Stimulated activated CD4-positive, alpha-beta T cell treated with anti-CD3 and anti-CD28 coated beads, TNF-alpha, amount 100 ng/mL, for 4 hours (primary cell): ENCODE measurements around the gene FAM156A.
A peak's percentile ranks its signal among the peaks of the same experiment; 100 is the strongest.
"Not testable (repeated sequence)": the region's sequence is repeated elsewhere in the genome, so short reads cannot be mapped to it uniquely, and the experiment has no call there.

Experiments used
- DNase-seq, 3 experiments: peaks; one replicate each; pipeline ENCODE4 v3.0.0-alpha.2; 2020; ENCODE audit warnings: low read depth in 3 of 3

Gene FAM156A, protein sequence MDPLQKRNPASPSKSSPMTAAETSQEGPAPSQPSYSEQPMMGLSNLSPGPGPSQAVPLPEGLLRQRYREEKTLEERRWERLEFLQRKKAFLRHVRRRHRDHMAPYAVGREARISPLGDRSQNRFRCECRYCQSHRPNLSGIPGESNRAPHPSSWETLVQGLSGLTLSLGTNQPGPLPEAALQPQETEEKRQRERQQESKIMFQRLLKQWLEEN

DNA sequence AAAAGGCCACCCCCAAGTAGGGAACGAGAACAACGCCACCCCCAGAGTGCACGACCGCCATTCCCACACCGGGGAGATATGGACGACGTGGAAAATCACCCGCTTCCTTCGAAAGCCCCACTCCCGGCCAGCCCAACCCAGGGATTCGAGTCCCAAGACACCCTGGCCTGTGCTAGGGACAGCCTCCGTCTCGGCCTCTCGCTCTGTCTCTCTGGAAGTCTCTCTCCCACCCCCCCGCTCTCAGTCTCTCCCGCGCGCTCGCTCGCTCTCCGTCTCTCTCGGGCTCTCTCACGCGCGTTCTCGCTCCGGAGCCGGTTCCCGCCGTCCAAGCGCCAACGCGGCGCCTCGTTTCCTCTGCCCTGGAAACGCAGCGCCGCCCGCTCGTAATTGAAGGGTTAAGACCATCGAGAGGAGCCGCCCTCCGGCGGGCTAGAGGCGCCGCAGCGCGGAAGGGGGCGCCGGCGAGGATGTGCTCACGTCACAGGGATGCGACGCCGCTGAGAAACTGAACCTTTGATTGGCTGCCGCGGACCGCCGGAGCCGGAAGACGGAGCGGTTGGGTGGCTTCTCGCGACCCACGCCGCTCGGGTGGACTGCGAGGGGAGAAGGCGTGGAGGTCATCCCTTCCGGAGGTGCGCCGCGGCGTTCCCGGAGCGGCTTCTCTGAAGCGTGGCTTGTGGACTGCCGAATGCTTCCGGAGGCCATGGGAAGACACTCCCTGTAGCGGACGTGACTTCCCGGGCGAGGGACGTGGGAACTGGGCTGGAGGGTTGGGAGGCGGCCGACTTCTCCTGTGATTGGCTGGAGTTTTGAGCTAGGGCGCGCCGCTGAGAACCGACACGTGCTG, at the start of gene FAM156A:
Gene FAM156A (minus strand): TSS at position 406 of the 847 bp plus-strand sequence. CDS start 9,930 bp downstream, outside the sequence.
- DNase-seq = not testable (repeated sequence)

DNA sequence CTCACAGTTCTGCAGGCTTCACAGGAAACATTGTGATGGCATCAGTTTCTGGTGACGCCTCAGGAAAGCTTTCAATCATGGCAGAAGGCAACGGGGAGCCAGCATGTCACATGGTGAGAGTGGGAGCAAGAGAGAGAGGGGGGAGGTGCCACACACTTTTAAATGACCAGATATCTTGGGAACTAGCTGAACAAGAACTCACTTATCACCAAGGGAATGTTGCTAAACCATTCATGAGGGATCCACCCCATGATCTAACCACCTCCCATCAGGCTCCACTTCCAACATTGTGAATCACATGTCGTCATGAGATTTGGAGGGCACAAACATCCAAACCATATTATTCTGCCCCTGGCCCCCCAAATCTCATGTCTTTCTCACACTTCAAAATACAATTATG, 47.0 kb upstream of the FAM156A start:
- DNase-seq = no peak

DNA sequence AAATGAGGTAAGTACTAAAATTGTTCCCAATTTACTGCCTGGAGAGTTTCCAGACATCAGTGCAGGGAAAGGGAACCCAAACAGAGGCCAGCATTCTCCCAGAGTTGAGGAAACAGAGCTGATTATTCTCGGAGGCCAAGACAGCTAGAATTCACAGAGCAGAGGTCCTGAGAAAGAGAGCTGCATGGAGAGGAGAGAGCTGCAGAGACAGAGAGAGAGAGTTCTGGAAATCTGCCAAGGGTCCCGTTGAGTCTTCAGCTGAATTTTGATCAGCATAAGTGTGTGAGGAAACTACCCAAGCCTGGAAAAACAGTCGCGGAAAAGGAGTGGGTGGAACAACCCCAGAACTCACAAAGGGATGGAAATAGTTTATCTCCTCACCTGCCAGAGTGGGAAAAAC, 46.5 kb upstream of the FAM156A start:
- no peak for DNase-seq

DNA sequence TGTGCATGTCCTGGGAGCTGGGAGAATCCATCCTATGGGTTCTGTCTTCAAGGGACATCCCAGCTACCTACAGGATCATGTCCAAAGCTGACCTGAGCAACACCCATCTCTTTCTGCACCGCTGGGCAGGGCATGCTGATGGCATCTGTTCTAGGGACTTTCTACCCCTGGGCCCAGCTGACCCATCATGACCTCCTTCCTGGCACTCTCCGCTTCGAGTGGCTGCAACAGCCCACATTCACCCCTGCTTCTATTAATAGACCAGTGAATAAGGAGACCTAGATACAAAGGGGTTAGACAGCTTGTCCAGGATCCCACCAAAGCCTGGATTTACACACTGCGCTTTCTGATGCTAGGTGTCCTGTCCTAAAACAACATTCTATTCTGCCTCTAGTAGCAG, 45.7 kb upstream of the FAM156A start:
- DNase-seq = no peak

DNA sequence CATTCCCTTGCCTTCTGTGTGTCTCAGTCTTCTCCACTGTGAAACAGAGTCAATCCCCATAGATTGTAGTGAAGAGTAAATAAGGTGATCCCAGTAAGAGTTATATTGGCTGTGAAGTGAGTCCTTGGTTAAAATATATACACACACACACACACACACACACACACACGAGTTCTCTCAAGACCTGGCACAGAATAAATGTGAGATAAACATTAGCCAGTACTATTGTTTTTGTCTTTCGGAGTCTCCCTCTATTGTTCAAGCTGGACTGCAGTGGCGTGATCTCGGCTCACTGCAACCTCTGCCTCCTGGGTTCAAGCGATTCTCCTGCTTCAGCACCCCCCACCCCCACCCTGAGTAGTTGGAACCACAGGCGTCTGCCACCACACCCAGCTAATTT, 44.8 kb upstream of the FAM156A start:
- no peak for DNase-seq

DNA sequence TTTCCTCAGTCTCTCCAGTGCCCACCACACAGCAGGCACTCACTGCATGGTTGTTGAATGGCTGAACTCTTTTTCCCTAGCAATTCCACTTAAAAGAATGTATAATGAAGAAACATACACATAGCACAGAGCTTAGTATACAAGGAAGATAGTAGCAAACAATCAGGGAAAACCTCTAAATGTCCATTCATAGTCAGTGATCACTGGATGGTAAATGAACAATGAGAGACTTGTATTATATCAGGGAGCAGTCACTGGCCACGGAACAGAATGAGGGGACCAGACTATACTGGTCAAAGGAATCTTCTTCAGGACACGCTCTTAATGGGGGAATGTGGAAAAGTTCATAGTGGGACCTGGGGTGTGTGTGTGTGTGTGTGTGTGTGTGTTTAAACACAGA, 43.6 kb upstream of the FAM156A start:
- no peak for DNase-seq

DNA sequence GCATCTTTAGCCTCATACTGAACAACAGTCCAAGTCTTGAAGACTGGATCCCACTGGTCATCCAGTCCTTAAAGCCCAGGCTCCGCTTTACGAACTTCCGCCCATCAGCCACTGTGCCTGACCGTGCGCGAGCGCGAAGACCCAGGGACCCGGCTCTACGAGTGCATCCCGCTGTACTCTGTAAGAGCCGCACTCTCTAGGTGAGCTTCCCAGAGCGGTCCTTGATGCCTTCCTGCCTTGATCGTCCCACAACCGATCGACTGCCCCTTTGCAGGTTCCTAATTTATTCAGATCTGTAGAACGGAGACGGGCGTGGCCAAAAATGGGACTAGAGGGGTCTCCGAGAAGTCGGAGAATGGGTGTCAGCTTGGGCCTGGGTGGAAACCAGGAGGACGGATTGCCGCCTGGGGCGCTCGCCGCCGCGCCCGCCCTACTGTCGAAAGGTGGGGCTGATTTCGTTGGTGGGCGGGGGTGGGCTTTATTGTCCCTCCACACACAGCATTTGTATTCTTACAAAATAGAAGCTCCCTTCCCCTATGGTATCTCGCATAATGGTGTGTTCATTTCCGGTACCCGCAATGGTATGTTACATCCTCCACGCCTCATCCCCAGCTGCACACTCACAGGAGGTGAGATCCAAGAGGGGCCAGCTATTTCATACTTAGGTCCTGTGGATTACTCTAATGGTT, 42.3 kb upstream of the FAM156A start:
- no peak for DNase-seq

DNA sequence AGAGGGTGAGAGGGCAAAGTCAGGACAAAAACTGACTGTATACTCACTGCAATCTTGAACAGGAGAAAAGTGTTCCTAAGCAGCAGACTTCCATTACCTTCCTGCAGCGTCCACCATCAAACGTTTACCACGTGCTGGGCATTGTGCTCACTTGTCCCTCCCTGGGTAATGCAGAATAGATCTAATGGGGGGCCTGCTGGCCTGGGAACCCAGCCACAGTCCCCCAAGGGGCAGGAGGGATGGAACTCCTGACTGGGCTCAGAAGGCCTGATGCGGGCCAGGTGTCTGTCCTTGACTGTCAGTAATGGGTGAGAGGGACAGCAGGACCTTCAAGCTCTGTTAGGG, 37.6 kb upstream of the FAM156A start:
- no peak for DNase-seq

DNA sequence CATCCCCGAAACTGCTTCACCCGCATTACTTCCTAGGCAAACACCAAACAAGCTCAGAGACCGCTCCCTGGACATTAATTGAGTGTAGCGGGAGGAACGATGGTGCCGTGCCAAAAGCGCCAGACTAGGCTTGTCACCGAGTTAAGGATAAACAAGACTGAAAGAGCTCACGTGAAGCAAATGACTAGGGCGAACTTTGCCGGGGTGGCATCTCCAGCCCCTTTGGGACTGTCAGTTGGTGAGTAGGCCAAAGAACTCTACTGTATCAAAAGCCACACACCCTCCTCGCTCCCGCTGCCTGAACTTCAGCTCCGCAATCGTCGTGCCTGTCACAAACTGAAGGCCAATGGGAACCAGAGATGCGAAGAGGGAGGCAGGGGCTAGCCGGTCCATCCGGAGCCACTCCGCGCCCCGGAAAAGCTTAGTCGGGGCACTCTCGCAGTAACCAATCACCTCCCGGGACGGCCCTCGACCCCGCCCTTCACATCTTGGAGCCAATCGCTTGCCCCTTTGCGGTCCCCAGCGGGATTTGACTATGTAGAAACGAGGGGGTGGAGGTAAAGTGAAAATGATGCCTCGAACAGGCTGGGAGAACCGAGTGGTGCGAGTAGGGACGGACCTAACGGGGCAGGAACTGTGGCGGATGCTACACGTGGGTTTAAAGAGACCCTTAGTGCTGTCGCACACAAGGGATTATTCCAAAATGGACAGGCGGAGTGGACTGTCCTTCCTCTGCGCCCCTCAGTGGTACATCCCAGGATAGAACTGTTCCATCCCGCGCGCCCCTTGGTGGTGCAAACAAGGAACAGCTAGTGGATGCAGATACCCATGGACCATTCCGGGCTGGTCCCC, 37.0 kb upstream of the FAM156A start:
- DNase-seq = peak; percentile 65 to 86 (median 80)

DNA sequence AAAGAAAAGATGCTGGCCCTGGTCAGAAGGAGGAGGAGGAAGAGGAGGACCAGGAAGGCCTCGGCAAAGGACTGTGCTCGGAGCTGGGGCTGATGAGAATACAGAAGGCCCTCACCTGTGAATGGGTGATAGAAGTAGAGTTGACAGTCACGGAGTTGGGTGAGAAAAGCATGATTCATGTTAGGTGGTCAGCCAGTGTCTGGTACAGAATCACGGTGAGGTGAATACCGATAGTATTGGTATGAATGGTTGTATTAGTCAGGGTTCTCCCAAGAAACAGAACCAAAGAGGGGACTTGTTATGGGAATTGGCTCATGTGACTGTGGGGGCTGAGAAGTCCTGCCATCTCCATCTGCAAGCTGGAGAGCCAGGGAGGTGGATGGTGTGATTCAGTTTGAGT, 32.5 kb upstream of the FAM156A start:
- no peak for DNase-seq

DNA sequence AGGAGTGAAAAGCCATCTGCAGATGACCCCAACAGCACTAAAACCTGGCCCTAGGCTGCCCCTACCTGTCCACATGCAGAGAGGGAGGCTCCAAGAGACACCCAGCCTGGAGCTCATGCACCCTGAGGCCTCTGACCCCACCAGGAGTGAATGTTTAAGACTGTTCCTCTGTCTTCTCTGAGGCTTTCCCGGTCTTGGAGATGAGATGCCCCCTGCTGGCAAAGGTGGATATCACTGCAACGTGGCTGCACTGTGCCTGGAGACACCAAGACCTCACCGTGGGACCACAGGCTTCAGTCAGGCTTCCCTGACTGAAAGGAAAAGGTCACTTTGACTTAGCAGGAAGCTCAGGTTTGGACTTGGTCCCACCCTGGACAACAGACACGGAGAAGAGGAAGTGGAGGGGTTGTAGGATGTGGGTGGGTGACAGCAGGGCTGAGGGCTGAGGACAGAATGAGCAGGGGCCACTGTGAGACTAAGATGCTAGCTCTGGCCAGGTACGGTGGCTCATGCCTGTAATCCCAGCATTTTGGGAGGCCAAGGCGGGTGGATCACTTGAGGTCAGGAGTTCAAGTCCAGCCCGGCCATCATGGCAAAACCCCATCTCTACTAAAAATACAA, 31.8 kb upstream of the FAM156A start:
- peak in 2 of 3 experiments; percentile 17 to 22 for DNase-seq

DNA sequence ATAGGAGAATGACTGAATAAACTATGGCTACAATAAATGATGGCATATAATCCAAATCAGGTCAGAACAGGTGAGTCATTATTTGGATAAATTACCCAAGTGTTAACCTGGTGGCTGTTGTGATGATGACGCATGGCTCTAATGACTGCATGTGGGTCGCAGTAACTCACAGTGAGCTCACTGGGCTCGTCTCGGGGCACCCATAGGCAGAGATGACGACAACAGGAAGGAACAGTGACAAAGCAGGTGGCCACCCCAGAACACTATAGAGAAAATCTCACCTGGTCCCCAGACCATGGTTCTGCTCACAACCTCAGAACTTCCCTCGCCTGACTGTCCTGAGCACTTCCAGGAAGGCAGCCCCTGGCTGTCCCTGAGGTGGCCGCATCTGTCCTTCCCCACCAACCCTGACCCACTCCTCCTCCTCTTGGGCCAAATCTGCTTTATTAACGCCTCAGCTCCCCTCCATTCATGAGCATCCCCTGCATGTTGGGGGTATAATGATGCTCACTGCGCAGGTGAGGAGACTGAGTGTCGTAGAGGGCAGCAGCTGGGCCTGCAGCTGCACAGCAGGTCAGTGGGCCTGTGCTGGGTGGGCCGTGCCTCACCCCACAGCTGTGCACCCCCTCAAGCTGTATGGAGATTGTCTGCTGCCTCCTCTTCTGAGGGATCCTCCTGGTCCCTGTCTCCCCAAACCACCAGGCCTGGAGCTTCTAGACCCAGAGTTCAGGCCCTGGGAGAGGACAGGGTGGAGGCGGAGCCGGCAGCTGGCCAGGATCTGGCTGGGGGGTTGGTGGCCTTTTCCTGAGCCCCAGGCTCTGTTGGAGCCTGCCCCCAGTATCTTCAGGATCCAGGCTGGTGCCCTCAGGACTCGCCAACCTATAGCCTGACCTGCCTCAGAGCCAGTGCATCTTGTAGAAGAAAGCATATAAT, 30.9 kb upstream of the FAM156A start:
- no peak for DNase-seq

DNA sequence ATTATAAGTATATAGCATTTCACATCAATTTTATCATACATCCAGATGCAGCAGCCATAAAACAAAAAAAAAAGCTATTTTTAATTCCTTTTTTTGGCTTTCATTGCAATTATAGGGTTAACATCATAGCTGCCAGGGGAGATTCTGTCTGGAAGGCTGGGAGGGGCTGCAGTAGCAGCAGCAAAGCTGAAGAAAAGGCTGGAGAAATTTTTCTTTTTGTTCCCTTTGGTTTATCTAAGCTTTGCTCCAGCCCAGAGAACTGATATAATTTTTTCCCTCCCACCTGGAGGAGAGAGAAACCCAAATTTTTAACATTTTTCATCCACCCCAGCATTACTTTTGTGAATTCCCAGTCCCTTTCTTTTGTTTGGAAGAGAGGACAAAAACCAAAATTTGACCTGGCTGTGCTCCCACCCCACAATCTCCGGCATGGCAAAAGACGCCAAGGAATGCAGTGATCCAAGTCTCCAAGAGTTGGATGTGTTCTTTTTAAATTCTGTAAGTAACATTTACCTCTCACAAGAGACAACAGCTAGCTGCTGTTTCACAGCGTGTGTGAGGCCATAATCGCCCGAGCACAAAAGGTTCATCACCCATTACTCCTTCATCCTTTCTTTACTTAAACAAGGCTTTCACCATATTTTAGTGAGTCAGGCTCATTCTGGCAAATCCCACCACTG, 25.1 kb upstream of the FAM156A start:
- DNase-seq = no peak

DNA sequence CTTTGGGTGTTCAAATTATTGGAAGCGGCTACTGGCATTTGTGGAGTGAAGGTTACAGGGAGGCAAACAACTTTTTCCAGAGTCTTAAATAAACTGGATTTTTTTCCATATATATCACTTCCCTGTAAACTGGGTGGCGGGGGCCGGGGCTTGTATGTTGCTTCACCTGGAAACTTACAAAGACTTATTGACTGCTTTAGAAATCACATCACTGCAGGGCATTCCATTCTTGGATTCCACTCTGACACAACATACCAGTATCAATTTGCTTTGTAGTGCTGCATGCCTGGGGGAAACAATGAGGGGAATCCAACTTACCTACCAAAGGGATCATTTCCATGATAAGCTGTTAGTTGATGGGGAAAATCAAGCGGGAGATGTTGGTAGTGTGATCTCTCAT, 21.7 kb upstream of the FAM156A start:
- DNase-seq = no peak

DNA sequence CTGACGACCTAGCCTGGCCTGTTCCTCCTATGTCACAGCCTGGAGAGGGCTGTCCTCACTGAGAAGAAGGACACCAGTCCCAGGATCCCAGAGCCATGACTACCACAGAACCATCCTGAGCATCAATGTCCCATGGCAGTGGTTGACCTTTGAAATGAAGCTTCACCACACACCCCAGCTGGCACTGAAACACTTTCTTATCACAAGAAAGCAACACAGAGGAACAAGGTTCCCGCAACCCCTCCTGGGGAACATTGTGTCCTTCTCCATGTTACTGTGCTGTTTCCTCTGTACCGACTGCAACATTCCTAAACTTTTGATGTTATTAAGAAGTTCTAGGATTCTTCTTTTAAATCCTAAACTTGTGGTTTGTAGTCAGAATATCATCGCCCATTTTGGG, 21.2 kb upstream of the FAM156A start:
- no peak for DNase-seq

DNA sequence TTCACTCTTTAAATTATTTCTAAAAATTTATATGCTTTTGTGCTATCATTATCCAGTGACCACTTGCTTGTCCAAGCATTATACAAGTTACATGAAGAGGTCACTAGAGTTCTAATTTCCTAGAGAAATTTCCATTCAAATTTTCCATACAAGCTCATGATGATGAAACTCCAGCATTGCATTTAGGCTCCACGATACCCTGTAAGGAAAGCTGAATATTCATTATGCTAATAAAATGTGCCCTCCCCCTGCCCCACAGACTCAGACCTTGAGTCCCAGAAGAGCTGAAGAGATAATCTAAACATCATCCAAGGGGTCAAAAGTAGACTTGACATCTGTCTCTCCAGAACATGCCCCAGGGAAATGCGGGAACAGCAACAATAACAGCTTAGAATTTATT, 19.6 kb upstream of the FAM156A start:
- DNase-seq = no peak

DNA sequence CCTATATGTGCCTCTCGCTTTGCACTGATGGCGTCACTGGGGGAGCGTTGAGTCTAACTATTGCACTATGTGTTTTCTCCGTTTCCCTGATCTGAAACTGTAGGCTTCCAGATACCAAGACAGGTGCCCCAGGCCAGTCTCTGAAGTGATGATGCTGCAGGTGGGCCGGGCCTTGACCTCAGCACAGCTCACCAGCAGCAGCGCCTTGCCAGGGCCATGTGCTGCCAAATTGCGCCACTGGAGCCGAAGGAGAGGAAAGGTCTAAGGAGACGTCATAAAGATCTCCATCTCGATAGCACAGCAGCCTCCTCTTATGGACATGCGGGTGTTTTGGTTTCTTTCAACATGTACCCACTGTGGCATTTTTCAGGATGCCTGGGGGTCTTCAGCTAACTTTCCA, 17.3 kb upstream of the FAM156A start:
- not testable (repeated sequence) for DNase-seq

DNA sequence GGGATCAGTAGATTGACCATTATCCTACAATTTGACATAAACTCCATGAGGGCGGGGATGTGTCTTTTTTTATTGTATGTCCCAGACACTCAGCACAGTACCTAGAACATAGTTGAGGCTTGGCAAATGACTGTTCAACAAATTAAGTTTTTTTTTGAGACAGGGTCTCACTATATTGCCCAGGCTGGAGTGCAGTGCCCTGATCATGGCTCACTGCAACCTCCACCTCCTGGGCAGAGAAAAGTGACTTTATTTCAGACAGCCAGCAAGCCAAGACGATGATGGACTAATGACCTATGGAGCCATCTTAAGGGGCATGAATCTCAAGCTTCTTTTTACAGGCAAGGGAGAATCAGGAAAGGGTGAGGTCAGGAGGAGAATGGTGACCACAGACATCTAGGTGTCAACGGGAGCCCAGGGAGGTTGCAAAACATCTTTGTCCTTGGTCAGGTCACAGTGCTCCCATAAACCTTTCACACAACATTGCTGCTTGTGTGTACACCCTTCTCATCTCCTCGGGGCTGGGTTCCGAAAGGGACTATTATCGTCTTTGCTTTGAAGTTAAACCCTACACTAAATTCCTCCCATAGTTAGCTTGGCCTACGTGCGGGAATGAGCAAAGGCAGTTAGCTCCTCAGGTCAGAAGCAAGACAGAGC, 16.1 kb upstream of the FAM156A start:
- DNase-seq = not testable (repeated sequence)

DNA sequence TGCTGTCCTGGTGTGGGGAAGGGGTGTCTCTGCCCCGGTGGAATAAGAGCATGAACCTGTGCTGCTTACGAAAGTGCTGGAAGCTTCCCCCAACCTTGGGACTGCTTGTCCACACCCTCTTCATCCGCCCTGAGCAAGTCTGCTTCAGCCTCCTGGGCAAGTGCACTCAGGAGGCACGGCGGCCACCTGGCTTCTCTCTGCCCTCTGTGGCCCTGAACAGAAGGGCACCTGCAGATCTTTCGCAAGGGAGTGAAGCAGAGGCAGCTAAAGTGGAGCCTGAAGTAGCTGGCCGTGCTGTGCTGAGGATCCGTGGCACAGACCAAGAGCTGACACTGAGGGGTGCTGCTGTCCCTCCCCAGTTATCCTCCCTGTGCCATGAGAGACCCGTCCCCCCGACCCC, 9.6 kb upstream of the FAM156A start:
- not testable (repeated sequence) for DNase-seq
